COLO668 (cell line): ENCODE results near the gene PLEKHG4B.
A peak's percentile ranks its signal among the peaks of the same experiment; 100 is the strongest.
"Not testable (repeated sequence)": the region's sequence is repeated elsewhere in the genome, so short reads cannot be mapped to it uniquely, and the experiment has no call there.

Source experiments
- DNase-seq: peaks from one replicate; lab custom pipeline; 2025; ENCODE audit not compliant: unreplicated experiment; lab: John Stamatoyannopoulos, UW

Gene PLEKHG4B

DNA sequence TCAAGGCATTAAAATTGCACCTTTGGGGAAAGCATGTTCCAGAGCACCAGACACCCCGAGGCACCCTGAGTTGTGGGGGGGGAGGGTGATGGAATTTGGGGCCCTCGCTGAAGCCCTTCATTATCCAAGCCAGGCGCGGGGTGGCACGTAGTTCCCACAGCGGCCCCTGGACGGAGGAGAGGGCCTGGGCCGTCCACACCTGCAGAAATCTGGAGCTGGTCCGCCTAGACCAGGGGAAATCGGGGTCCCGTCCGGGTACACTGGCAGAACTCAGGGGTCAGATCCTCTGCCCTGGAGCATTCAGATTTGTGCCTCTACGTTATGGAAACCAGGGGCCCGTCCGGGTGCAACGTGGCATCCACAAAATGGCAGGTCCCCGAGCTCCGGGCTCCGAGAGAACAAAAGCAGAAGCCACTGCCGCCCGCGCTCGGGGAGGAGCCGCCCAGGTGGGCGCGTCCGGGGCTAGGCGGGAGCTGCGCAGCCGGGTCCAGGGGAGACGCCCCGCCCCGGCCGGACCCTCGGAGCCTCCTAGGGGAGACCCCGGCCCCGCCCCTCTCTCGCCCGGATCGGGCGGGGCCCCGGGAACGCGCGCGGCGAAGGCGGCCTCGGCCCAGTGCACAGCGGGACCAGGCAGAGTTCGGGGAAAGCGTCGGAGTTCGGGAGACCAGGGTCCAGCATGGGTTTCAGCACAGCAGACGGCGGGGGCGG, at the start of gene PLEKHG4B:
TSS of gene PLEKHG4B (plus strand) at position 613 of the 708 bp plus-strand sequence. CDS start at position 677, 64 bp downstream.
- DNase-seq: peak; percentile 30

- no peak for DNase-seq
Observed at GRCh38 chr5:42250-42649, 49.7 kb upstream of the PLEKHG4B start.

- peak; percentile 92 for DNase-seq
Observed at GRCh38 chr5:48192-48591, 43.8 kb upstream of the PLEKHG4B start.

DNA sequence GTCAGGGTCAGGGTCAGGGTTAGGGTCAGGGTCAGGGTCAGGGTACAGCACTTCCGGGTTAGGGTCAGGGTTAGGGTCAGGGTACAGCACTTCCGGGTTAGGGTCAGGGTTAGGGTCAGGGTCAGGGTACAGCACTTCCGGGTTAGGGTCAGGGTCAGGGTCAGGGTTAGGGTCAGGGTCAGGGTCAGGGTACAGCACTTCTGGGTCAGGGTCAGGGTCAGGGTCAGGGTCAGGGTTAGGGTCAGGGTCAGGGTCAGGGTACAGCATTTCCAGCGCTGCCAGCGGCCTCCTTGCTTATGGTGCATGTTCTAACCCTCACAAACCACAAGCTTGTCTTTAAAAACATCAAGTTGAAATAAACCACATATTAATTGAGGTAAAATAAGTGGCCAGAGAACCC, 42.4 kb upstream of the PLEKHG4B start:
- DNase-seq: not testable (repeated sequence)

GRCh38 chr5:49953-50544, 41.9 kb upstream of the PLEKHG4B start:
- DNase-seq: no peak

DNA sequence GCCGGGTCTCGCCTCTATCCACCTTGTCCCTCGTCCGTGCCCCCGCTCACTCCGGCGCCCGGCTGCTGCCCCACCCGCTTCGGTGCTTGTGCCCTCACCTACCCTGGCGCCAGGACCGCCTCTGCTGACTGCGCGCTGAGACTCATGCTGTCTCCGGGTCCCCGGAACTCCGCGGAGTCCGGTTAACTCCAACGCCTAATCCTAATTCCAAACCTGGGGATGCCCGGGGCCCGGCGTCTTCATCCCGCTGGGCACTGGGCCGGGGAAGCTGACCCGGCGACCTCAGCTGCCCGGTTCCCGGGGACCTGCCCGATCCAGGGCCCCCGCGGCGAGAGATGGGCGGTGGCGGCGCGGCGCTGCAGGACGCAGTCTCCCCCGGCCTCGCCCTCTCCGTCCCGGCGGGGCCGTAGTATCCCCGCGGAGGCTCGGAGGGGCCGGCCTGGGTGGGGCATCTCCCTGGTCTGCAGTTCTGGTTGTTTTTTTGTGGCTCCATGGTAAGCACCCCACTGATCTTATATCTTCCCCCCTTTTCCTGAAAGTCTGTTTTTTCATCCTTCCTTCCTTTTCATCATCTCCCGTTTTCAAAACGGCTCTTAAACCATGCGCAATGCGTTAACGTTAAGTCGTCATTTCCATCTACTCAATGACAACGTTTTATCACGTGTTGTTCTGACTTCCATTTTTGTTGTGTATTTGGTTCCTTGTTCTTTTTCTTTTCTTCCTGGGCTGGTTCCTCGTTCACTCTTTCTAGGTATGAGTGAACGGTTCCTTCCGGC, 41.1 kb upstream of the PLEKHG4B start:
- no peak for DNase-seq

DNA sequence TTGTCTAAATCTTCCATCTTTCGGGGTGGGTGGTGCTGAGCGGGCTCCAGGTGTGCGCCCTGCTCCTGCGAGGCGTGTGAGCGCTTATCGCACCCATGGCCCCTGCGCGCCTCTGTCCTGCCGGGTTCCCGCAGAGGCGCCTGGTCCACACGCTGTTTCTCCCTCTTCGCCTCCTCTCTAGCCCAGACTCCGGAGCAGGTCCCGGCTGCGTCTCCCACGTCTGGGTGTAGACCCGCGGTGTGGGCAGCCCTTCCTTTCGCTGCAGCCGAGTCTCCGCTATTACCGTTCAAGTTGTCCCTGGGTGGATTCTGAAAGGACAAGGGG, 40.5 kb upstream of the PLEKHG4B start:
- DNase-seq: no peak

GRCh38 chr5:53381-54174, 38.4 kb upstream of the PLEKHG4B start:
- DNase-seq: peak; percentile 95

DNA sequence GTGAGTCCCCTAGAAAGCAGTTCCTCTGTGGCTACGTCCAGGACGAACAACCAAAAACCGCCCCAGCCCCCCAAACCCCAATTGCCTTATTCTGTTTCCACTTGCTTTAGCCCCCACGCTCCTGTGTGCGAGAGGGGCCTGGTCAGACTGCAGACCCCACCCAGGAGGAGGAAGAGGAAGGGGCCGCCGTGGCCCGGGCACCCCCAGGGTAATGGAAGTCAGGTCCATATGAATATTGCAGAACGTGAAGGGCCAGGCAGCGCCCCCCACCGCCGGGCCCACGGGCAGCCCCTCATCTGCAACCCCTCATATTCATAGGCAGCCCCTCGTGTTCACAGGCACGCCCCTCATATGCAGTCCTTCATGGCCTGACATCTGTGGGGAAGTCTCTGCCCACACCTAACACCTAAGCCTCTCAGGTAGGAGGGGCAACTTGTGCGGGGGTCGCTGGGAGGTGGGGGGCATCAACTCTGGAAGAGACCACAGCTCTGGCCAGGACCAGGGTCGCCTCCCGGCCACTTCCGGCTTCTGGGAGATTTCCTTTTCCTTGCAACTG, 37.7 kb upstream of the PLEKHG4B start:
- DNase-seq: no peak

DNA sequence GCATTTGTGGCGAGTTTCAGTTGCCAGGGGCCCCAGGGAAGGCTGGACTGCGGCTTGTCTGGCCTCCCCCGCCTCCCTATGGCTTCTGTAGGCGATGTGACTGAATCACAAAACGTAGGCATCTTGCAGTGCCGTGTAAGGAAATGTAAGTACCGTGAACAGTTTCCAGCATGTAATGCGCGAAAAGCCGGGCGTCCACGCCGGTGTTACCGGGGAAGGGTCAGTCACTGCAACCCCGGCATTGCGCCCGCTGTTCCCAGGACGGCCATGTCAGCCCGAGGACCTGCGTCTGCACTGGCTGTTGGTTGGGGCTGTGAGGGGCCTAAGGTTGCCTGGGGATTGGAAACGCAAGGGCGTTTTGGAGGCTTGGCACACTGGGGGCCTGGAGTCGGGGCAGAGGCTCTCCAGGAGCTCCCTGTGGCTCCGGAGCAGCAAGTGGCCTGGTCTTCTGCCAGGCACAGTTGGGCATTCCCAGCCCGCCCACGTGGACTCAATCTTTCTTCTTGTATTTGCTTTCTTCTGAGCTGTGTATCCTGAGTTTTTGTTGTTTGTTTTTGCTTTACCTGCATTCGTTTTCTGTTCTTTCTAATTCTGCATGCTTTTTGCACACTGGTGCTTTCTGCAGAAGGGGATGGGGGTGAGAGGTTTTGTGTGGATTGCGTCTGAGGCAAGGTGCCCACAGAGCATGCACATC, 36.9 kb upstream of the PLEKHG4B start:
- peak; percentile 58 for DNase-seq

DNA sequence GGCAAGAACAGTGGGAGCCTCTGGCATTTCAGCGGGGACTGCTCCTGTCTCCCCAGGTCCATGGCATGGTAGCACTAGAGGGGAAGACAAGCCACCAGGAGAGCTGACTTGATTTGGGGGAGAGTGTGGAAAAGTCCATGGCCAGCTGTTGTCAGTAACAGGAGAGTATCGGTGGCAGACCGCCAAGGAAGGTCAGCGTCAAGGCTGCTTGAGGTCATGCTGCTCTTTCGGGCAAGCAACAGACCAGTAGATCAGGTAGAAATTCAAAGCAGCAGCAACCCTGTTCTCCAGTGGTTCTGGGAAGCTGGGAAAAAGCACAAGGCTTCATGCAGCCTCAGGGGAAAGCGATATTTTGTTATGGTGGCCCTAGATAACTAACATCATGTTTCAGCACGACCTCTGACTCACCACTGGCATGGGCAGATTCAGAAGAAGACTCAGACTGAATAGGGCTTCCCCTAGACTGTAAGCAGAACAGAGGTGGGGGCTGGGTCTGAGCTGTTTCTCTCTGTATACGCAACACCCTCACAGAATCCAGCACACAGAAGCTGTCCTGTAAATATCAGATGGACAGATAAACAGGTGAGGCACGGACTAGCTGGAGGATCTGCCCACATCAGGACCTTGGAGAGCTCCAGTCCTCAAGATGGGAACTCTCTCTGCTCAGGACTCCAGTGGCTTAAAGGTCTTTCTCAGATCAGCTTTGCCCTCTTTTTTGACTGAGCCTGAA, 35.2 kb upstream of the PLEKHG4B start:
- DNase-seq: no peak

DNA sequence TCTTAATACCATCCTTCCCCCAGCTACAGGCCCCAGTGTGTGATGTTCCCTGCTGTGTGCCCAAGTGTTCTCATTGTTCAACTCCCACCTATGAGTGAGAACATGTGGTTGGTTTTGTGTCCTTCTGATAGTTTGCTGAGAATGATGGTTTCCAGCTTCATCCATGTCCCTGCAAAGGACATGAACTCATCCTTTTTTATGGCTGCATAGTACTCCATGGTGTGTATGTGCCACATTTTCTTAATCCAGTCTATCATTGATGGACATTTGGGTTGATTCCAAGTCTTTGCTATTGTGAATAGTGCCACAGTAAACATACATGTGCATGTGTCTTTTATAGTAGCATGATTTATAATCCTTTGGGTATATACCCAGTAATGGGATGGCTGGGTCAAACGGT, 31.7 kb upstream of the PLEKHG4B start:
- DNase-seq: not testable (repeated sequence)

DNA sequence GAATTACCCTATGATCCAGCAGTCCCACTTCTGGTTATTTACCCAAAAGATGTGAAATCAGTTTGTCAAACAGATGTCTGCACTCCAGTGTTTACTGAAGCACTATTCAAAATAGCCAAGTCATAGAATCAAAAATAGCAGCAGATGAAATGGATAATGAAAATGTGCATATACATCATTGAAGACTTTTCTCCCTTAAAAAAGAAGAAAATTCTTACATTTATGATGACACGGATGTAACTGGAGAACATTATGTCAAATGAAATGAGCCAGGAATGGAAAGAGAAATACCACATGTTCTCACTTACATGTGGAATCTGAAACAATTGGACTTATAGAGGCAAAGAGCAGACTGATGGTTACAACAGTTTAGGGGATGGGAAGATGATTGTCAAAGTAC, 21.5 kb upstream of the PLEKHG4B start:
- DNase-seq: no peak

- not testable (repeated sequence) for DNase-seq
Observed at GRCh38 chr5:72316-73180, 19.4 kb upstream of the PLEKHG4B start.

DNA sequence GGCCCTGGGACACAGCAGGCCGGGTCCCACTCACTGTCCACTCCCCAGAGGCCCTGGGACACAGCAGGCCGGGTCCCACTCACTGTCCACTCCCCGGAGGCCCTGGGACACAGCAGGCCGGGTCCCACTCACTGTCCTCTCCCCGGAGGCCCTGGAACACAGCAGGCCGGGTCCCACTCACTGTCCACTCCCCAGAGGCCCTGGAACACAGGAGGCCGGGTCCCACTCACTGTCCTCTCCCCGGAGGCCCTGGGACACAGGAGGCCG, 18.9 kb upstream of the PLEKHG4B start:
- not testable (repeated sequence) for DNase-seq

DNA sequence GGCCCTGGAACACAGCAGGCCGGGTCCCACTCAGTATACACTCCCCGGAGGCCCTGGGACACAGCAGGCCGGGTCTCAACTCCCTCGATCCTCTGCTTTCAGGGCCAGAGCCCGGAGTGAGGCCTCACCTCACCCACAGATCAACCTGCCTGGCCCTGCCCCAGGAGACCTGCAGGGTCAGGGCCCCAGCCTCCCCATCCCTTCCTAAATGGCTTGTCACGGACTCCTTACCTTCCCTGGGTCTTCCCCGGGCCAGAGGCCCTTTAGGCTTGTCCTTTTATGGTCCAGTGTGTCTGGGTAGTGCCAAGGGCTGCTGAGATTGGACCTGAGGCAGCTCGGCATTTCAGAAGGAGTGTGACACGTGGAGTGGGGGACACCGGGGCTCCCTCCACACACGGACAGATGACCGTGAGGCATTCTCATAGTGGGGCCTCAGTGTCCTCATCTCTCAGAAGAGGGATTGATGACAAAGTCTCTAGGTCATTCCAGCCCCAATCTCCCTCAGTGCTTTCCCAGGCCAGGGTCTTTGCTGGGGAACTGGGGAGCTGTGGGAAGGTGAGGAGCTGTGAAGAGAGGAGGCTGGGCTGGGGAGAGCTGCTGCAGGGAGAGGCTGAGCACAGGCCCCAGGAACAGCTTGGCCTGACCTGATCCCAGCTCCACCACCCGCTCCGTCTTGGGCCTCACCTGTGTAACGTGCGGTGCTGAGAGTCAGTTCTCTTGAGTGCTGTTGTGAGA, 18.0 kb upstream of the PLEKHG4B start:
- DNase-seq: no peak

- no peak for DNase-seq
Observed at GRCh38 chr5:74503-75109, 17.4 kb upstream of the PLEKHG4B start.
